HG02884 (cell line): ENCODE data around the gene TBX5.

Source experiments
- ATAC-seq: cut with Tn5 transposase; IDR thresholded peaks from one replicate; pipeline ENCODE4 v1.9.1; 2021; ENCODE audit warnings: mild to moderate bottlenecking, moderate library complexity; ENCODE audit not compliant: unreplicated experiment

The TBX5 gene

DNA sequence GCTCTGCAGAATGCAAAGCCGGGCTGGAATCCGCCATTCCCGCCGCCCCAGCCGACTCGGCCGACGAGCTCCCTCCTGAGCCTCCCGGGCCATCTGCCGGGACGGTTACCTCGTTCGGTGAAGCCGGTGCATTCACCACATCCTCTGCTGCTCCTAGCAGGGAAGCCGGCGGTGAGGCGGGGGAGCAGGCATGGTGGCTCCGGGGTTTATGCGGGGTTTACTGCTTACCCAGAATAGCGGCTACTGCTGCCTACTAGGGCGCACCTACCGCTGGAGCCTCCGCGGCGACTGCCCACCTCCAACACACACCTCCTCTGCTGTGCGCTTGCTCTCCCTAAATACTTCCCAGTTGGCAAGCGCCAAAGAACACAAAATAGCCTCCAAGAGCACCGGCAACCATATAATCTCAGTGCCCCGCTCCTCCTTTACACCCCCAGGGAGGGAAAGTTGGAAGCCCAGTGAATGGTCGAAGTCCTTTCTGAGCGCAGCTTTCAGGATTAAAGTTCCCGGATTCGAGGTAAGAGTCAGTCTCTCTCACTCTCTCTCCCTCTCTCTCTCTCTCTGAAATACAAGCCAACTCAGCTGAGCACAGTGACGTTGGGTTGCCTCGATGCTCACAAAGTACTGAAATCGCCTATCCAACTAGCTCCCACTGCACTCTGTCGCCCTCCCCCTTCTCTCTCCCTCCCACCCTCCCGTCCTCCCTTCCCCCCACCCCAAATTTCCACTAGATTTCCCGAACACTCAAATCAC is at the start of gene TBX5:
Gene TBX5, minus strand, starts transcription at position 626 of the 753 bp plus-strand sequence. CDS start 2,246 bp downstream, outside the sequence.
- ATAC-seq: no peak

DNA sequence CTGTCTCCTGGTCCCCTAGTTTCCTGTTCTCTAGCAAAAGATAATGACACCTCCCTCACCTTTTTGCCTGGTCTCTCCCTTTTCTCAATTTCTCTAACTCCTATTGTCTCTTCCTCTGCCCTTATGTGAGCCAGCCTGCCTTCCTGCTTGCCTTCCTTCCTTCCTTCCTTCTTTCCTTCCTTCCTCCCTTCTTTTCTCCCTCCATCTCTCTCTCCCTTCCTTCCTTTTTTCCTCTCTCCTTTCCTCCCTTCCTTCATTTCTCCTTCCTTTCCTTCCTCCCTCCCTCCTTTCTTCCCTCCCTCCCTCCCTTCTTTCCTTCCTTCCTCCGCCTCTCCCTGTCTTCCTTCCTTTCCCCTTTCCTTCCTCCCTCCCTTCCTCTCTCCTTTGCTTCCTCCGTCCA is 45.7 kb upstream of the TBX5 start:
- ATAC-seq: no peak

DNA sequence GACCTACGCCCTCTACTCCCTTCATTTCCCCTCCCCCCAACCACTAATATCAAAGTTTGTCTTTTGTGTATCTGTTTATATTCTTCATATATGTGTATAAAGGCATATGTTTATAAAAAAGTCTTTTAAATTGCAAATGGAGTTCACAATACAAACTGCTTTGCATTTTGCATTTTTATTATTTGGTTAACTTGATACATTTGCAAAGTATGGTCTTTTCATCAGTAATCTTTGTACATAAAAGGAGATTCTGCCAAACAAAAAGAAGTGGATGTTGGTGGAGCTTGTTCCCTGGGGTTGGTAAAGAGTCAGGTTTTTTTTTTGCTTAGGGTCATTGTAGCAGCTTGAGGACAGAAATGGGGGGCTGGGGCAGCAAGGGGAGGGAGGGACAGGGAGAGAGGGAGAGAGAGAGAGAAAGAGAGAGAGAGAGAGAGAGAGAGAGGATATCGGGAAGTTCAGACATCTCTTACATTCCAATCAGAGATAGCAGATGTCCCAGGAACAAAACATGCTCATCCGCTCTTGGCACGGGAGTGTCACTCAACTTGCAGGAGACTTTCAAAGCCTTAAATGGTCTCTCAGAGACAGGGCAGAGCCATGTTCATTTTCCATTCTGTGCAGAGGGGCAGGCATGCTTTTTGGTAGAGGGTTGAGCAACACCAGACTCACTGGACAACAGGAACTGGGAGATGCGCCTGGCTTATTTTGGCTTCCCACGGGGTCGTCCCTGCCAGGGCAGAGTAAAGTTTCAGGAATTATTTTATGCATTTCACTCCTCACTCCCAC is 44.8 kb upstream of the TBX5 start:
- no peak for ATAC-seq

DNA sequence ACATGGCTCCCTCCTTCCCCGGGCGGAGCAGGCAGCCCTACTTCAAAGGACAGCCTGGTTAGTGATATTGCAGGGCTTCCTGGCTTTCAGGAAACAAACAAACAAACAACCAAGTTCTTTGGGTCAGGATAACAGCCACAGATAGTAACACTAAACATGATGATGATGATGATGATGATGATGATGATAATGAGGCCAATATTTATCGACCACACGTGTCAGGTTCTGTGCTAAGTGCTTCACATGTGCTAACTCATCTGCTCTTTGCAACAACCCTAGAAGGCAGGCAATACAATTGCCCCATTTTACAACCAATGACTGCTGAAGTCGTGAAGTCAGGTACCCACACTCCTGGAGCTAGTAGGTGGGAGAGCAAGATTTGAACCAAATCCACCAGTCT is 44.1 kb upstream of the TBX5 start:
- no peak for ATAC-seq

DNA sequence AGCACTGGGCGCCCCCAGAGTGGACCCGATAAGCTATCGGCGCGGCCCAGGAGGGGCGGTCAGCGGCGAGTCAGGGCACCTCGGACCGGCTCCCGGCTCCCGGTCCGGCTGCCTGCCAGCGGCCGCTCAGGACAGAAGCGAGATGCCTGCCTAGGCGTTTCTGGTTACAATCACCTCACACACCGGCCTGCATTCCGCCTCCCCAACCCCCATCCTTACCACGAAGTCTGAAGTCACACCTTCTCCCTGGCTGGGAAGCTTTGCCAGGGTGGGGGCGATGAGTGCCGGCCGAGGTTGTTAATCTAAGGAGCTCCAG is 42.6 kb upstream of the TBX5 start:
- ATAC-seq: no peak

DNA sequence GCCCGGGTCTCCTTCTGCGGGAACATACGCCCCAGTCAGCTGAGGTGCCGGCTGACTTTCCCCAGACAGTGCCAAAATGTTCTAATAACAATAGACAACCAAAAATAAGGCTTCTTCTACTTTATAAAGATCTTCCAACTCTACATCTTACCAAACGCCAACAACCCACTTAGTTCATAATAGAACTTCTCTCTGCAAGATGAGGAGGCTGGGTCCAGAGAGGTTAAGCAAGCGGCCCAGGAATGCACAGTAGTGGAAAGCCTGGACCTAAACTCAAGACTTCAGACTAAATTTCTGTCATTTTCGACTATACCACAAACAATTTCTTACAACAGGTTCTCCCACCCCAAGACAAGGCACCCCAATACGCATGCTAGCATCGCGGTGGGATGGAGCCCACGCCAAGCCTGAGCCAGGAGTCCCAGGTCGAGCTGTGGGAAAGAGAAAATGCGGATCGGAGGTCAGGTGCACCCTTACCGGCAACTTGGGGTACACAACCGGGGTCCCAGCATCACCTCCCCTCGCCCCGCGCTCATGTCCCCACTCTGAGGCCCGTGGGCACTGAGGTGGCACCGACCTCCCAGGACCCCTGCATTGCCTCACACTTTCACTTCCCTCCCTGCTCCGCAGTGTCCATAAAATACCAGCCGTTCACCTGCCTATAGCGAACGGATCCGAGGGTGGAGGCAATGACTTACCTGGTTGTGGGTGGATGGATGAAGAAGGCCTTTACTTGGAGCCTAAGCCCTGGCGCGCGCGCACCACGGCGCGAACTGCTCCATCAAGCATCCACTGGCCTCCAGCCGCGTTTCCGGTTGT is 42.1 kb upstream of the TBX5 start:
- ATAC-seq: no peak

DNA sequence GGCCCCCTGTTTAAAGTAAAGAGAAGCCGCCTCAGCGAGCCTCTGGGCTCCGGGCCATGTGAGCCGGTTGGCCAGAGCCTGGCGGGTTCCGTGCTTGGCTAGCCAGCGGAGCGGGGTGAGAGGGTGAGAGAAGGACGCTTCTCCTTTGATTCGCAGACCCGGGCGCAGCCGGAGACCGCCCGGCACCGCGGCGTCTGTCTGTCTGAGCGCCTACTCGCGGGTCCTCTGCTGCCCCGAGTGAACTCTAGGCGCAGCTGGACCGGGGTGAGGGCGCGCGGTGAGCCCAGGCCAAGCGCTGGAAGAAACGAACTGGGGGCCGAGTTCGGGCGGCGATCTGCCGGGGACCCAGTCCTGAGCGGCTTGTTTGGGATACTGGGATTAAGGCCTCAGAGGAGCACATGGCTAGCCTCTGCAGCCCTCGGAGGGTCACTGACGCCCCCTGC is 41.4 kb upstream of the TBX5 start:
- no peak for ATAC-seq

DNA sequence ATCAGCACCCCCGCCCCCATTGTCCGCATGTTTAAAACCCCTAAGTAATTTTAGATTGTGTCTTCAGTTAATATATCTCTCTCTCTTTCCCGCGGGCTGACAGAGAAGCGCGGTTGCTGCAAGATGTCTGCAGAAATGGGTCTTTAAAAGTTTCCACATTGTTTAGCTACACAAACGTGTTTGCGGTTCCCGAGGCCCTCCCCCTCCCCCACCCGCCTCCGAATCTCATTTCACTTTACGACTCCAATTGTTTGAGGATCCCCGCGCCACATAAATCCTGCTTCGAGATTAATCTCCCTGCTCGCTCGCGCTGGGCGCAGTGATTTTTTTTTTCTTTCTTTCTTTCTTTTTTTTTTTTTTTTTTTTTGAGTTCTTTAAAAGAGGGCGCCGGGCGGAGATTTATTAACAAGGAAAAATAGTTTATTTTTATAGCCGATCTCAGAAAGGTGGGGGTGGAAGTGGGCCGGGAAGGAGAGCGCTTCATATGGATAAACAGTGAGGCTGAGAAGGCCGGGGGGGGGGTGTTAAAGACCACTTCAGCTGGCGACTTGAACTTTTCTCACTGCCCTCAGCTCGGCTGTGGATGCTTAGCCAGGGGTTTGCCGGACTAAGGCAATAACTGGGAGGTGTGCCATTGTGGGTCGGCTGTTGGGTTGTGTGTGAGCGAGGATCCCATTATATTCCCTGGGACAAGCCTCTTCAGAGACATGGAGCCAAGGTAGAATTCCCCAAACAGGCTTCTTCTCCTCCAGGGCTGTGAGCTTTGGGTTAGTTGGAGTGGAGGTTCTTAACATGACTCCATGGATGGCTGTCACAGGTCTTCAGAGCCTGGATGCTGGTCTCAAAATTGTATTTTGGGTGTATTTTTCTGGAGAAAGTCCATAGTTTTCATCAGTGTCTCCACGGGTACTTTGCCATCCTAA is 39.7 kb upstream of the TBX5 start:
- no peak for ATAC-seq

DNA sequence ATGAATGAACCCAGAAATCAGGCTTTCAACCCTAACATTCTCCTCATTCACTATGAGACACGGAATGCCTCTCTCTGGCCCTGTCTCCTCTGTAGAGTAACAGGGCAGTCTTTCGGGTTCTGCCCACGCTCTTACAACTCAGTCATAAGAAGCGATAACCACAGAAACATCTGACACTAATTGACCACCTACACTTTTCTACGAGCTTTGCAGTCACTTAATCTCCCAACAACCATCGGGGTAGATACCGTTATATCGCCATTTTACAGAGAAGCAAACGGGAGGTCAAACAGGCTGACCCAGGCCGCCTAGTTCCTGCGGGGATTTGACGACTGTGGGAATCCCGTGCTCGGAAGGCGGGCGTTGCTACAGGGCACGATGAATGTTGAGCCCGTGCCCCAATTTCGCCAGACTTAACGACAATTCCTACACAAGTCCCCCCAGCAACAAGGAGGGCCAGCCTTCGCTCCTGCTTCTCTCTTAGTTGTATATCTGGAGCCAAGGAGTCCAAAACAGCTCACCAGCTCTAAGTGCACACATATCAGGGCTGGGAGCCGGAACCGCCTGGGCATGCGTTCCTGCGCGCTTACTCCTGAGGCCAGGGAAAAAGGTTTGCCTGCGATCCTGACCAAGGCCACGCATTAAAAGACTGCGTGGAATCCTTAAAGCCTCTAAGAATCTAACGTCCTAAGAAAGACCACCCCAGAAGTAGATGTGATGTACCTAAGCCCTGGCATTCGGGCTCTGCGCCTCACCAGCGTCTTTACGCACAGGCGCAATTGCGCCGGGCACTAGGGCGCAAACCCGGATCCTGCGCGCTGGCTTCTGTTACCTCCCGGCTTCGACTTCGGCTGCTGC is 38.7 kb upstream of the TBX5 start:
- ATAC-seq: no peak

DNA sequence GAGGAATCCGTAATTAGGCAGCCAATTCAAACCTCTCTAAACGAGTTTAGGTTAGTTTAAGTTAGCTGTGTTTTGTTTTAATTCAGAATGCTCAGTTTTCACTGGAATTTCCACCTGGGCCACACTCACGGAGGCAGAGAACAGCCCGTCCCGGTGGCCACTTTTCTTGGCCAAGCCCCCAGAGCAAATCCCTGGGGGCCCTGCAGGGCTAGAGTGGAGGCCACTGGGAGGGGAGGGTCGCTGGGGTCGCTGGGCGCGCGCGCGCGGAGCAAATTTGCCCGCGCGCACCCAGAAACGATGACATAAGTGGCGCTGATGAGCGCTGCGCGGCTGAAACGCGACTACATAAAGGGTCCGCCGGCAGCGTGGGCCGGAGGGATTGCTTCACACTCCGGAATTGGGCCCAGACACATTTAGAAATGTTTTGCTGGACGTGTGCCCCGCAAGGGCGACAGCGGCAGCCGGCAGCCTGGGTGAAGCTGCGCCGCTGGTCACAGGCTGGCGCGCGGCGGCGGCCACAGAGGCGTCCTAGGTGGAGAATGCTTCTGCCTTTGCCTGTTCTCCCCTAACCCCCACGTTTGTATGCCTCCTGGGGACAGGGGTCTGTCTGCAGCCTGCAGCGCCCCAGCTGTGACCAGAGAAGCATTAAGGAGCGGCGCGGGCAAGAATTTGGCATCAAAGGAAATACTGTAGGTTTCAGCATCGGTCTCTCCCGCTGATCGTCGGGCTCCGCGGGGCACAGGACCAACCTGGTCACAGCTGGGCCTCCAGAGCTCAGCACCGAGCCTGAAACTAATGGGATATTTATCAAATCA is 37.9 kb upstream of the TBX5 start:
- no peak for ATAC-seq

DNA sequence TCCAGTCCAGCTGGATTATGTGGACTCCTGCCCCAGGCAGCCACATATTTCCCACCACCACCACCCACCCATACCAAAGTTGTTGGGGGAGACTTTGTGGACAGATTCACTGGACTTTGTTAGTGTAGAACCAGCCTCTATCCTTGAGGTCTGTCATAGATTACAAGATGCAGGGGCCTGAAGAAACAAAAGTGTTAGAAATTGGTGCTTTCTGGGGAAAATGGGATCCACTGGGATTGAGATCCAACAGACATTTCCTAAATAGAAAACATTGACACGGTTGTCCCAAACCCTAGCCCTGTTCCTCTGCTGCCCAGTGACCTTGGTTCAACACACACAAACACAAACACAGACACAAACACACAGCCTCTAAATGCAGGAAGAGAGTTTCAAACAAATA is 36.6 kb upstream of the TBX5 start:
- ATAC-seq: no peak

DNA sequence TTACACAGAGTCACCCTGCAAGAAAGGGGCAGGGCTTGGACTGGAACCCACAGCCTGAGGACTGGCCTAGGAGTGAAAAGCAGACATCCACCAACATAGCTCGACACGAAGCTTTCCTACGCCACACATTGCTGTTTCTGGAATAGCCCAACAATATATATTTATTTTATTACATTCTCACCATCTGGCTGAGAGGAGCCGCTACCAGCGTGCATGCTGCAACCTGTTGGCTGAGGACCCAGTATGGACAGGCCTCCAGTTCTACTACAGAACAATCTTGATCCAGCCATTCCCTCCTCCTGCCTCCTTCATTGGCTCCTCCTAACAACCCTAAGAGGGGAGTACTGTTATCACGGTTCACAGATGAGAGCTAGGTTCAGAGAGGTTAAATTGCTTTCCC is 35.6 kb upstream of the TBX5 start:
- no peak for ATAC-seq

DNA sequence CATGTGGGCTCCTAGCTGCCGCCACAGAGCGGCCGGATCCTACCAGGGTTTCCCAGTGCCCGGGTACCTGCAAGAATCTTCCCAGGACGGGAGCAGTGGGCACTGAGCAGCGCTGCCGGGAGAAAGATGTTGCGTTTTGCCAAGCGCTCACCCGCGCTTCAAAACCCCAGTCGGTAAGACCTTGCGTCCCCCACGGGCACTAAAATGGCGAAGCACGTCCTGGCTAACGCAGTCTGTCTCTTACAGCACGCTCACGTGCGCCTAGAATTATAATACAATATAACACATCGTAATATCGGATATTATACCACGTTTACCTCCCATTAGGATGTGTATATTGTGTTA is 35.1 kb upstream of the TBX5 start:
- ATAC-seq: no peak

DNA sequence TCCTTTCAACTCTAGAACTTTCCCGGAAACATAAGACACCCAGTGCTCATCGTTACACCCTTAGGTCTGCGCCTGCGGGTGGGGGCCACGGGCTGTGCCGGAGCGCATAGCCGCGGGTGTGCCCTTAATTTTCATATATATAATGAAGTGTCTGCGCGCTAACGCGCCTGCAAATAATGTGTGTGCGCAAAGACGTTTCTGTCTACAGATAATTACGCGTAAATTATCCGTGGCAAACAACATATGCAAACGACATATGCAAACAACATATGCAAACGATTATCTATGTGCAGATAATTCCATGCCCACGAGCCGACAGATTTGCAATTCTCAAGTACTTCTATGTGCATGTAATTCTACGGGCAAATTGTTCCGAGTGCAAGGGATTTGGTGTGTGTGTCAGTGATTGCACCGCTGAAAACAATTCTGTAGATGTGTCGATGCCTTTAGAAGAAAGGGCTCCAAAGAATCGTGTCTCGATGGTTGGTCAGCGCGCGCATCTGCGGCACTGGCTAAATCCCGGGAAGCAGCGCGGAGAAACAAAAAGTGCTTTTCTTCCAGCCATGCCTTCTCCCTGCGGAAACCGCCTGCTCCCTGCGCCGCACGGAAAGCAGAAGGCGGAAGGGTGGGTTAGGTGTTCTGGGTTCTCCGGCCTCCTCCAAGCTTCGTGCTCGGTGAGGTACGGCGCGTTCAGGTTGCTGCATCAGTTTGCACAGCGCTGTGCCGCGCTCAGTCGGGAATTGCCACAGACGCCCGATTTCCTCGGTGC is 34.5 kb upstream of the TBX5 start:
- ATAC-seq: no peak

DNA sequence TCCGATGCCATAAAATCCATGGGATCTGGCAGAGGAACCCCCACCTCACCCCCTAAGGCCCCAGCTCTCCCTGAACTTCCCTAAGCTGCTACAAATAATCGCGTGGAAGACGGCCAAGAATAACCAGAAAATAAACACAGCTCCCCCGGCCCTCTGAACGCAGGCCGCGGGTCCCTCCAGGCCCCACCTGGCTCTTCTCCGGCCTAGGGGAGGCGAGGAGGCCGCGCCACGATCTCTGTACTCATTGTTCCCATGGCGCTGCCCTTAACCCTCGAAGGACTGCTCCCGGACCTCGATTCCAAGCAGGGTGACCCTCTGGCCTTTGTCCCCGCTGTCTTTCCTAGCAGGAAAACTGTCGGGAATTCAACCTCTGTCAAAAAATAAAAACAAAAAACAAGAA is 33.9 kb upstream of the TBX5 start:
- ATAC-seq: no peak

DNA sequence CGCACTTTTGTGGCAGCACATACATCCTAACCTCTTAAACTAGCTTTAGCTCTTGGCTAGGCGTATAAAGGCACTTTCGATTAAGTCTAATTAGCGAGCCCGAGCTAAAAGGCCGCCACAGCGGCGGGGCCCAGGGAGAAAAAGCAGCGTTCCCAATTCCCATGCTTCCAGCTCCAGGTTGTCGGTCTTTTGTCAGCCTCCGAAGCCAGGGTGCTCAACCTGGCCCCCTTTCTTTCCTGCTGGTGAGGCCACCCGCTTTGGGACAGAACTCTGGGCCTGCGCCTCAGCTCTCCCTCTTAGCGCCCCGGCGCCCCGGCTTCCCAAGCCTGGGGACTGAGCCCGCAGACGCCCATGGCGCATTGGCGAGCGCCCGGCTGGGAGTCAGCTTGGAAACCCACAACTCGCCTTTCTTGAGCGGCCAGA is 33.3 kb upstream of the TBX5 start:
- ATAC-seq: no peak

DNA sequence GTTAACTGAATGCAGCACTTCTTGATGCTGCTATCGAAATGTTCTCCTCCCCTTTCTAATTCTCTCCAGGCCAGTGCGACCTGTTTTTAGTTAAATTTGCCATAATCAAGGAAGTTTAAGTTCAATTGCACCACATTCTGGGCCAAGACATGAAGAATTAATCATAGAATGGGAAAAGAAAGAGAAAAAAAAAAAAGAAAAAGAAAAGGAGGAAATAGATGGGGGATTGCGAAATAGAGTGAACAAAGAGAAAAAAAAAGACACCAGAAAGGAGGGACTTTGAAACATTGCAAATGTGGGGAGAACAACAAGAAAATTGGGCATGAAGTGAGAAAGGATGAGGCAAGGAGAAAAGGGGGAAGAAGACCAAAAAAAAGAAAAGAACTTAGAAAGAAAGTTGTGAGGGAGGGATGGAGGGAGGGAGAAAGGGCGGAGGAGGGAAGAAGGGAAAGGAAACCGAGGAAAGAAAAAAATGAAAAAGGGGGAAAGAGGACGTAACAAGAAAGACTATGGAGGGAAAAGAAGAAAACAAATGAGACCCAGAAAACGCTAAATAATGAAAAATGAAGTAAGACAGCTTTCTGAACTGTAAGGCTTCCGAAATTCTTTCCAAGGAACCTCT is 32.8 kb upstream of the TBX5 start:
- no peak for ATAC-seq

DNA sequence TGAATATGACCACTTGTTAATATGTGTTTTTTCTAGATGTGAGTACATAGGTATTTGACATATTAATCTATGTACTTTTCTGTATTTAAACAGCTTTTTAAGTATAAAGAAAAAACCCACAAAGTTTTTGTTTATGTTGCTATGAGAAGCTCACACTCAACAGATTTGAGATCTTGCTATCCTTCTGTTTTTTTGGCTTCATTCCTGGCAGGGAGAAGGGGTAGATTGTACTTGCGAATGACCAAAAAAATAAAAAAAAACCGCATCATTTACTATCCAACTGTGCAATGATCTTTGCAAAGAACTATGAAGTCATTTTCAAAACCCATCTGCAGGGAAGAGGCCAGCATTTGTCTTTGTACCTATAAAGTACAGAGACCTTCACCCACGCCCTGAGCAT is 28.4 kb upstream of the TBX5 start:
- ATAC-seq: no peak
